HG03460 (cell line): Measurements from ENCODE around the gene LCN9.
"Not testable (repeated sequence)": the region's sequence is repeated elsewhere in the genome, so short reads cannot be mapped to it uniquely, and the experiment has no call there.

Experiments used
- ATAC-seq: cut with Tn5 transposase; IDR thresholded peaks from one replicate; pipeline ENCODE4 v1.9.1; 2021; ENCODE audit not compliant: unreplicated experiment

Gene LCN9

GRCh38 chr9:135644631-135645218, 18.4 kb upstream of the LCN9 start:
- no peak for ATAC-seq

- no peak for ATAC-seq
Measured at GRCh38 chr9:135647884-135648283, 15.2 kb upstream of the LCN9 start.

- no peak for ATAC-seq
Measured at GRCh38 chr9:135648494-135649410, 14.4 kb upstream of the LCN9 start.

- no peak for ATAC-seq
Measured at GRCh38 chr9:135649508-135649907, 13.6 kb upstream of the LCN9 start.

GRCh38 chr9:135650408-135650807, 12.7 kb upstream of the LCN9 start:
- no peak for ATAC-seq

GRCh38 chr9:135655317-135655716, 7.8 kb upstream of the LCN9 start:
- ATAC-seq, result no peak

GRCh38 chr9:135657416-135657815, 5.7 kb upstream of the LCN9 start:
- ATAC-seq, result no peak

GRCh38 chr9:135659252-135659651, 3.9 kb upstream of the LCN9 start:
- ATAC-seq, result no peak

GRCh38 chr9:135660407-135660806, 2.7 kb upstream of the LCN9 start:
- no peak for ATAC-seq

GRCh38 chr9:135661816-135662560, 1.1 kb upstream of the LCN9 start:
- ATAC-seq, result no peak

GRCh38 chr9:135663451-135663770, 302 bp downstream of the LCN9 start:
- no peak for ATAC-seq

- no peak for ATAC-seq
Measured at GRCh38 chr9:135663857-135664256, 748 bp downstream of the LCN9 start.

- ATAC-seq, result no peak
Measured at GRCh38 chr9:135664266-135664665, 1.2 kb downstream of the LCN9 start.

GRCh38 chr9:135664801-135665794, 2.0 kb downstream of the LCN9 start:
- ATAC-seq, result no peak

- ATAC-seq, result no peak
Measured at GRCh38 chr9:135665795-135666189, 2.7 kb downstream of the LCN9 start.

- ATAC-seq, result no peak
Measured at GRCh38 chr9:135666534-135667462, 3.7 kb downstream of the LCN9 start.

- ATAC-seq, result no peak
Measured at GRCh38 chr9:135667463-135668001, 4.4 kb downstream of the LCN9 start.

- ATAC-seq, result not testable (repeated sequence)
Measured at GRCh38 chr9:135669018-135669417, 5.9 kb downstream of the LCN9 start.

- ATAC-seq, result no peak
Measured at GRCh38 chr9:135669616-135670285, 6.6 kb downstream of the LCN9 start.
